GM18508 (cell line): ENCODE data around the gene PRSS1.

ENCODE experiments used
- ATAC-seq: cut with Tn5 transposase; IDR thresholded peaks from one replicate; pipeline ENCODE4 v1.9.1; 2021; ENCODE audit warnings: moderate number of reproducible peaks; ENCODE audit not compliant: insufficient read depth, unreplicated experiment

PRSS1 gene

DNA sequence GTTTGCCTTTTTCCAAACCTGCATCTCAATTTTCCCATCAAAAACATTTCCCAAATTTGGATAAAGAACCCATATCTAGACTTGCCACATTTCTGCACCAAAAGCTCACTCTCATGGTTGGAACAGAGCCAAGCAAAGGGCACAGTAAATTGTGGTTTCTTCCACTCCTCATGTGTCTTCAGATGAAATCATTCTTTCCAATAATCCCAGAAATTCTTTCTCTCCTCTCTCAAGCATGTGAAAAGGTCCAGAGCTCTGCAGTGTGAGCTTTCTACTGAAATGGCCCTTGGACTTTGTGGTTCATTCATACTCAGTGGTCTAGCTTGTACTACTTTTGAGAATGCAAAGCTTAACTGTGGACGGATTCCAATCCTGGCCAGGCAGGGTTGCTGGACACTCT is 41.3 kb downstream of the PRSS1 start:
- no peak for ATAC-seq

DNA sequence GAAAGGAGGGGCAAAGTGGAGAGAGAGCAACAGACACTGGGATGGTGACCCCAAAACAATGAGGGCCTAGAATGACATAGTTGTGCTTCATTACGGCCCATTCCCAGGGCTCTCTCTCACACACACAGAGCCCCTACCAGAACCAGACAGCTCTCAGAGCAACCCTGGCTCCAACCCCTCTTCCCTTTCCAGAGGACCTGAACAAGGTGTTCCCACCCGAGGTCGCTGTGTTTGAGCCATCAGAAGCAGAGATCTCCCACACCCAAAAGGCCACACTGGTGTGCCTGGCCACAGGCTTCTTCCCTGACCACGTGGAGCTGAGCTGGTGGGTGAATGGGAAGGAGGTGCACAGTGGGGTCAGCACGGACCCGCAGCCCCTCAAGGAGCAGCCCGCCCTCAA is 42.2 kb downstream of the PRSS1 start:
- ATAC-seq: no peak

DNA sequence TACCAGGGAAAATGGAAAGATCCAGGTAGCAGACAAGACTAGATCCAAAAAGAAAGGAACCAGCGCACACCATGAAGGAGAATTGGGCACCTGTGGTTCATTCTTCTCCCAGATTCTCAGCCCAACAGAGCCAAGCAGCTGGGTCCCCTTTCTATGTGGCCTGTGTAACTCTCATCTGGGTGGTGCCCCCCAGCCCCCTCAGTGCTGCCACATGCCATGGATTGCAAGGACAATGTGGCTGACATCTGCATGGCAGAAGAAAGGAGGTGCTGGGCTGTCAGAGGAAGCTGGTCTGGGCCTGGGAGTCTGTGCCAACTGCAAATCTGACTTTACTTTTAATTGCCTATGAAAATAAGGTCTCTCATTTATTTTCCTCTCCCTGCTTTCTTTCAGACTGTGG is 42.9 kb downstream of the PRSS1 start:
- no peak for ATAC-seq

DNA sequence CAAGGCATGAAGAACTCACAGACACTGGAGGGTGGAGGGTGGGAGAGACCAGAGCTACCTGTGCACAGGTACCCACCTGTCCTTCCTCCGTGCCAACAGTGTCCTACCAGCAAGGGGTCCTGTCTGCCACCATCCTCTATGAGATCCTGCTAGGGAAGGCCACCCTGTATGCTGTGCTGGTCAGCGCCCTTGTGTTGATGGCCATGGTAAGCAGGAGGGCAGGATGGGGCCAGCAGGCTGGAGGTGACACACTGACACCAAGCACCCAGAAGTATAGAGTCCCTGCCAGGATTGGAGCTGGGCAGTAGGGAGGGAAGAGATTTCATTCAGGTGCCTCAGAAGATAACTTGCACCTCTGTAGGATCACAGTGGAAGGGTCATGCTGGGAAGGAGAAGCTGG is 43.3 kb downstream of the PRSS1 start:
- ATAC-seq: no peak

DNA sequence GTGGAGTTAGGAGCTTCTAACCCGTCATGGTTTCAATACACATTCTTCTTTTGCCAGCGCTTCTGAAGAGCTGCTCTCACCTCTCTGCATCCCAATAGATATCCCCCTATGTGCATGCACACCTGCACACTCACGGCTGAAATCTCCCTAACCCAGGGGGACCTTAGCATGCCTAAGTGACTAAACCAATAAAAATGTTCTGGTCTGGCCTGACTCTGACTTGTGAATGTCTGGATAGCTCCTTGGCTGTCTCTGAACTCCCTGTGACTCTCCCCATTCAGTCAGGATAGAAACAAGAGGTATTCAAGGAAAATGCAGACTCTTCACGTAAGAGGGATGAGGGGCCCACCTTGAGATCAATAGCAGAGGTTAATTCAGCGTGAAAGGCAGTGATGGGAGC is 43.9 kb downstream of the PRSS1 start:
- no peak for ATAC-seq

DNA sequence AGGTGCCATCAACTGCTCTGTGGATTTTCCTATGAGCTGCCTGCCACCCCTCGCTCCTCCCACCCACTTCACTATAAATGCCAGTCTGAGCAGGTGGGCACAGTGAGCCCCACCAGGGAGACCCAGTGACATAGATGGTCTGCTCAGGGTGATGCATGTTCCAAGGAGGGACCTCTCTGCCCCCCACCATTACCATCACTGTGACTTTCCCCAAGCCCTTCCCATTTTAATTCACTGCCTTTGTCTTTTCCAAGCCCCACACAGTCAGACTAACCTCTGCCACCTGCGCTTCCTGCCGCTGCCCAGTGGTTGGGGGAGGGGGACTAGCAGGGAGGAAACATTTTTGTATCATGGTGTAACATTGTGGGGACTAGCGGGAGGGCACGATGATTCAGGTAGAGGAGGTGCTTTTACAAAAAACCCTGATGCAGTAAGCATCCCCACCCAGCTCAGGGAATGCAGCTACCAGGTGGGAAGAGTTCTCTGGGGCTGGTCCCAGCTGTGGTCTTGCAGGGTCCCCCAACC is 46.1 kb downstream of the PRSS1 start:
- no peak for ATAC-seq

DNA sequence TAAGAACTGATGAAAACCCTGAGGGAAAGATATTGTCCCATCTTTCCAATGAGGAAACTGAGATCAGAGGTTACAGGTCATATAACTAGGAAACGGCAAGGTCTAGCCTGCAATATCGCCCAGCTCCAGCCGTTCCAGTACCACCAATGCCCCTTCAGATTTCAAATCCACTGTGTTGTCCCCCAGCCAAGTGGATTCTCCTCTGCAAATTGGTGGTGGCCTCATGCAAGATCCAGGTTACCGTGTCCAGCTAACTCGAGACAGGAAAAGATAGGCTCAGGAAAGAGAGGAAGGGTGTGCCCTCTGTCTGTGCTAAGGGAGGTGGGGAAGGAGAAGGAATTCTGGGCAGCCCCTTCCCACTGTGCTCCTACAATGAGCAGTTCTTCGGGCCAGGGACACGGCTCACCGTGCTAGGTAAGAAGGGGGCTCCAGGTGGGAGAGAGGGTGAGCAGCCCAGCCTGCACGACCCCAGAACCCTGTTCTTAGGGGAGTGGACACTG is 46.8 kb downstream of the PRSS1 start:
- ATAC-seq: no peak

DNA sequence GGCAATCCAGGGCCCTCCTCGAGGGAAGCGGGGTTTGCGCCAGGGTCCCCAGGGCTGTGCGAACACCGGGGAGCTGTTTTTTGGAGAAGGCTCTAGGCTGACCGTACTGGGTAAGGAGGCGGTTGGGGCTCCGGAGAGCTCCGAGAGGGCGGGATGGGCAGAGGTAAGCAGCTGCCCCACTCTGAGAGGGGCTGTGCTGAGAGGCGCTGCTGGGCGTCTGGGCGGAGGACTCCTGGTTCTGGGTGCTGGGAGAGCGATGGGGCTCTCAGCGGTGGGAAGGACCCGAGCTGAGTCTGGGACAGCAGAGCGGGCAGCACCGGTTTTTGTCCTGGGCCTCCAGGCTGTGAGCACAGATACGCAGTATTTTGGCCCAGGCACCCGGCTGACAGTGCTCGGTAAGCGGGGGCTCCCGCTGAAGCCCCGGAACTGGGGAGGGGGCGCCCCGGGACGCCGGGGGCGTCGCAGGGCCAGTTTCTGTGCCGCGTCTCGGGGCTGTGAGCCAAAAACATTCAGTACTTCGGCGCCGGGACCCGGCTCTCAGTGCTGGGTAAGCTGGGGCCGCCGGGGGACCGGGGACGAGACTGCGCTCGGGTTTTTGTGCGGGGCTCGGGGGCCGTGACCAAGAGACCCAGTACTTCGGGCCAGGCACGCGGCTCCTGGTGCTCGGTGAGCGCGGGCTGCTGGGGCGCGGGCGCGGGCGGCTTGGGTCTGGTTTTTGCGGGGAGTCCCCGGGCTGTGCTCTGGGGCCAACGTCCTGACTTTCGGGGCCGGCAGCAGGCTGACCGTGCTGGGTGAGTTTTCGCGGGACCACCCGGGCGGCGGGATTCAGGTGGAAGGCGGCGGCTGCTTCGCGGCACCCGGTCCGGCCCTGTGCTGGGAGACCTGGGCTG is 47.5 kb downstream of the PRSS1 start:
- no peak for ATAC-seq

DNA sequence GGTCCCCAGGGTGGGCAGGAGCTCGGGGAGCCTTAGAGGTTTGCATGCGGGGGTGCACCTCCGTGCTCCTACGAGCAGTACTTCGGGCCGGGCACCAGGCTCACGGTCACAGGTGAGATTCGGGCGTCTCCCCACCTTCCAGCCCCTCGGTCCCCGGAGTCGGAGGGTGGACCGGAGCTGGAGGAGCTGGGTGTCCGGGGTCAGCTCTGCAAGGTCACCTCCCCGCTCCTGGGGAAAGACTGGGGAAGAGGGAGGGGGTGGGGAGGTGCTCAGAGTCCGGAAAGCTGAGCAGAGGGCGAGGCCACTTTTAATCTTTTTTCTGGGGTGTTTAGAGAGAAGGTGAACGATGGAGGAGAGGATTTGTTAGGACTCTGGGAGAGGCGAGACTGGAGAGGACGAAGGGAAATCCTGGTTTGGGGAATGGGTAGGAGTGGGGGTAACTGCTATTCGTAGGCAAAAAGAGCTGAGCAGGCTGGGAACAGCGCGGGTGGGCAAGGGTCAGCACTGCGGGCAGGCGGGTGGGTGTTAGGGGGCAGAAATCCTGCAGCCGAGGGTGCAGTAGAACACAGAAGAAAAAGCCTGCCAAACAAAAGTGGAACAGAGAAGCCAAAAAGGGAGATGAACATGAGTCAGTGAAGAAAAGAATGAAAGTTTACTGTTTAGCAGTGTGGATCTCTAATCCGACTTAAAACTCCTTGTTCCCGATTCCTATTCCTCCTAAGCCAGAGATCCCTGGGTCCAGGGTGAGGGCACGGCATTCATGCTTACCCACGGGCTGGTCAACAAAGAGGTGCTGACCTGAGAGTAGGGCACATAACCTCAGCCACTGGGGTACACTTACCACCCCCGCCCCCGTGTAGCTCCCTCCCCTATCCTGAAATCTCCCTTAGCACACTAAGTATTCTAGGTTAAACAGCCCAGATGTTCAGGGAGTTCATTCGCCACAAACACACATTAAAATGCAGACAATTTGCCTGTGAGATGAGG is 48.4 kb downstream of the PRSS1 start:
- ATAC-seq: no peak

DNA sequence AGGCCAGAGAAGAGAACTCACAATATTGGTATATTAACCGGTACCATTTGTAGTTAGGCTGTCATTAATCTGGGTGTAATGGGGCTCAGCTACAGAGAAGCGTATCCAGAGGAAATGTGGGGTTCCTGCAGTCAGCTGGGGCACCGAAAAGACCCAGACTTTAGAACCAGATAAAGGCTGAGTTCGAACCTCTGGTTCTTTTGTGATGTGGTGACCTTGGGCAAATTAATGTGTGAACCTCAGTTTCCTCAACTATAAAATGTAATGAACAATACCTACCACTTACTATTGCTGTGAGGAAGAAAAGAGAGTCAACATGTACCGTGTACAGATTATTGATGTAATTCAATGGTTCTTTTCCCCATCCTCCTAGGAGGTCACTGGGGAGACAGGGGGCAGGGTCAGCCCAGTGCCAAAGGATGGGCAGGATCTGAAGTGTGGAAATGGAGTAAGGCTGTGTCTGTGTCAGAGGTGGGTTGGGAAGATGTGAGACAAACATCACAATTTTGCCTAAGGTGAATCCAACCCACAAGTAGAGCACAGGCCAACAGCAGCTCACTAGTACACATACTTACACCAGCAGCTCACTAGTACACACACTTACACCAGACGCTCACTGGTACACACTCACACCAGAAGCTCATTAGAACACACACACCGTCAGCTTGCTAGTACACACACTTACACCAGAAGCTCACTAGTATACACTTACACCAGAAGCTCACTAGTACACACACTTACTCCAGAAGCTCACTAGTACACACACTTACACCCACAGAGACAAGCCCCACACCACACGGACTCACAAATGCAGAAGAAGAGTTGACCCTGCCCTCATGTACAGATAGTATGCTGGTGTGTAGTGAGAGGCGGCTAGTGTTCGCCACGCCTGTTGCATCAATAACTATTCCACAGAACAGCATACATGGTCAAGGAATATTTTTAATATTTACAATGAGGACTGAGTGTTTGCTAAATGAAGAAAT is 49.5 kb downstream of the PRSS1 start:
- ATAC-seq: no peak

DNA sequence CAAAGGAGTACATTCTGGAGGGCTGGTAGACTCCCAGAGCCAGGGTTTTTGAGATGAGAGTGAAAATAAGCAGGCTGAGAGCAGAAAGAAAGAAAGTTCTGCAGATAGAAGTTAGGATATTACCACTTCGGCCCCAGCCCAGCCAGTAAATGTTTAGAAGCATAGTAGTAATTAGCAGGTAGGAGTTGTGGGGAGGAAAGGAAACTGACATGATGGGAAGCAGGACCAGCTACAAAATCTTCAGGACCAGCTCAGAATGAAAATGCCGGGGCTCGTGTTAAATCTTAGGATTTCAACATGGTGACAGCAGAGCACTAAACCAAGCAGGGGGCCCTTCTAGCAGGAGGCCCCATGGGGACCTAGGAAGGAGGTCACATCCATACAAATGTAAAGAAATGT is 50.2 kb downstream of the PRSS1 start:
- ATAC-seq: no peak

DNA sequence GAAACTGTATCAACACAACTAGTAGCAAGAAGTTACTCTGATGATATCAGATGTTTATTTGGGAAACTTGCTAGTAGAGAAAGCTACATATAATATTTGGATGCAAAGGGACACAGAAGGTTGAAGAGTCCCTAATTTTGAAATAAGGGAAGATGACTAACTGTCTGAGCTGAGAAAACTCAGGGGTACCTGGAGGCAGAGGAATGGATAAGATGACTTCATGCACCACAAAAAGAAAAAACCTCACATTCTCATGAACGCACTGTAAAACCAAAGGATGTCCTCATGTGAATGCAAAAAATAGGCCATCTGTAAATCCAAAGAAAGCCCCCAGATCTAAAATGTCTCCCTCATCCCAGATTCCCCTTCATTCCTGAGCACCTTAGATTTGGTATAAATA is 50.8 kb downstream of the PRSS1 start:
- ATAC-seq: no peak

DNA sequence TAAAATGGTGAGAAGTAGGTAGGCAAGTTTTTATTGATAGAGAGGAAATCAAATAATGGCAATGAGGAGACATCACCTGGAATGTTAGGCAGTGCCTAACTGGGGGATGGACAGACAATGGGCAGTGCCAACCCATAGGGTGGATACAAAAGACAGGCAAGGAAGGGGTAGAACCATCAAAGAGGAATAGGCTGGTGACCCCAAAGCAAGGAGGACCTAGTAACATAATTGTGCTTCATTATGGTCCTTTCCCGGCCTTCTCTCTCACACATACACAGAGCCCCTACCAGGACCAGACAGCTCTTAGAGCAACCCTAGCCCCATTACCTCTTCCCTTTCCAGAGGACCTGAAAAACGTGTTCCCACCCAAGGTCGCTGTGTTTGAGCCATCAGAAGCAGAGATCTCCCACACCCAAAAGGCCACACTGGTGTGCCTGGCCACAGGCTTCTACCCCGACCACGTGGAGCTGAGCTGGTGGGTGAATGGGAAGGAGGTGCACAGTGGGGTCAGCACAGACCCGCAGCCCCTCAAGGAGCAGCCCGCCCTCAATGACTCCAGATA is 51.5 kb downstream of the PRSS1 start:
- no peak for ATAC-seq

DNA sequence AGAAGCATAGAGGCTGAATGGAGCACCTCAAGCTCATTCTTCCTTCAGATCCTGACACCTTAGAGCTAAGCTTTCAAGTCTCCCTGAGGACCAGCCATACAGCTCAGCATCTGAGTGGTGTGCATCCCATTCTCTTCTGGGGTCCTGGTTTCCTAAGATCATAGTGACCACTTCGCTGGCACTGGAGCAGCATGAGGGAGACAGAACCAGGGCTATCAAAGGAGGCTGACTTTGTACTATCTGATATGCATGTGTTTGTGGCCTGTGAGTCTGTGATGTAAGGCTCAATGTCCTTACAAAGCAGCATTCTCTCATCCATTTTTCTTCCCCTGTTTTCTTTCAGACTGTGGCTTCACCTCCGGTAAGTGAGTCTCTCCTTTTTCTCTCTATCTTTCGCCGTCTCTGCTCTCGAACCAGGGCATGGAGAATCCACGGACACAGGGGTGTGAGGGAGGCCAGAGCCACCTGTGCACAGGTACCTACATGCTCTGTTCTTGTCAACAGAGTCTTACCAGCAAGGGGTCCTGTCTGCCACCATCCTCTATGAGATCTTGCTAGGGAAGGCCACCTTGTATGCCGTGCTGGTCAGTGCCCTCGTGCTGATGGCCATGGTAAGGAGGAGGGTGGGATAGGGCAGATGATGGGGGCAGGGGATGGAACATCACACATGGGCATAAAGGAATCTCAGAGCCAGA is 52.5 kb downstream of the PRSS1 start:
- ATAC-seq: no peak

DNA sequence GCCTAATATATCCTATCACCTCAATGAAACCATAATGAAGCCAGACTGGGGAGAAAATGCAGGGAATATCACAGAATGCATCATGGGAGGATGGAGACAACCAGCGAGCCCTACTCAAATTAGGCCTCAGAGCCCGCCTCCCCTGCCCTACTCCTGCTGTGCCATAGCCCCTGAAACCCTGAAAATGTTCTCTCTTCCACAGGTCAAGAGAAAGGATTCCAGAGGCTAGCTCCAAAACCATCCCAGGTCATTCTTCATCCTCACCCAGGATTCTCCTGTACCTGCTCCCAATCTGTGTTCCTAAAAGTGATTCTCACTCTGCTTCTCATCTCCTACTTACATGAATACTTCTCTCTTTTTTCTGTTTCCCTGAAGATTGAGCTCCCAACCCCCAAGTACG is 53.0 kb downstream of the PRSS1 start:
- ATAC-seq: no peak
